Measurements from ENCODE around the gene PWWP2B. TPM values are rescaled to one million over a fixed set of nuclear protein-coding genes. Genes with fewer than 3 reads are reported as not detected.

Gene PWWP2B
- total and polyA plus RNA-seq, 2 of the 13 experiments (the other 11 are each of a cell fraction or from before 2014, with no cell fraction given): 2.3 to 4.7 TPM

GRCh38 chr10:132446661-132447445, 49.9 kb downstream of the PWWP2B start (continued):
- TF ChIP-seq MAFF (IDR thresholded peaks at IDR 0.05; ENCODE audit: low read depth, low read length) (no peak), ZNF10 (CRISPR knock-in tag; IDR thresholded peaks at IDR 0.05; ENCODE audit: borderline replicate concordance, low read depth) (no peak), ZNF790 (CRISPR knock-in tag; IDR thresholded peaks at IDR 0.05; ENCODE audit: borderline replicate concordance) (no peak), MLX (CRISPR knock-in tag; IDR thresholded peaks at IDR 0.05) (no peak), NR2F1 (CRISPR knock-in tag; IDR thresholded peaks at IDR 0.05) (0 out of 4 replicates have a peak, but pooled peaks of 1 of the 2 experiments have one; percentile 9), RBAK (CRISPR knock-in tag; IDR thresholded peaks at IDR 0.05) (no peak), AHDC1 (CRISPR knock-in tag; IDR thresholded peaks at IDR 0.05; ENCODE audit: borderline replicate concordance) (no peak), ZBTB44 (CRISPR knock-in tag; IDR thresholded peaks at IDR 0.05) (no peak), MAZ (IDR thresholded peaks at IDR 0.05; ENCODE audit: borderline replicate concordance, low read depth, low read length) (peak; percentile 72; the same call in 1 of the 2 replicates), MAZ (CRISPR knock-in tag; IDR thresholded peaks at IDR 0.05; ENCODE audit: low read depth) (peak; percentile 51; the same call in 1 of the 2 replicates), PHF21A (CRISPR knock-in tag; IDR thresholded peaks at IDR 0.05) (peak; percentile 57), ETV5 (CRISPR knock-in tag; IDR thresholded peaks at IDR 0.05; ENCODE audit: borderline replicate concordance) (peak; percentile 88), SOX6 (IDR thresholded peaks at IDR 0.05) (no peak), SOX6 (CRISPR knock-in tag; IDR thresholded peaks at IDR 0.05) (peak; percentile 25), HNRNPUL1 (IDR thresholded peaks at IDR 0.05; ENCODE audit: low read depth, low read length) (no peak), RAD51 (IDR thresholded peaks at IDR 0.05; ENCODE audit: borderline replicate concordance) (no peak)
- TF ChIP-seq, protein P1, sequence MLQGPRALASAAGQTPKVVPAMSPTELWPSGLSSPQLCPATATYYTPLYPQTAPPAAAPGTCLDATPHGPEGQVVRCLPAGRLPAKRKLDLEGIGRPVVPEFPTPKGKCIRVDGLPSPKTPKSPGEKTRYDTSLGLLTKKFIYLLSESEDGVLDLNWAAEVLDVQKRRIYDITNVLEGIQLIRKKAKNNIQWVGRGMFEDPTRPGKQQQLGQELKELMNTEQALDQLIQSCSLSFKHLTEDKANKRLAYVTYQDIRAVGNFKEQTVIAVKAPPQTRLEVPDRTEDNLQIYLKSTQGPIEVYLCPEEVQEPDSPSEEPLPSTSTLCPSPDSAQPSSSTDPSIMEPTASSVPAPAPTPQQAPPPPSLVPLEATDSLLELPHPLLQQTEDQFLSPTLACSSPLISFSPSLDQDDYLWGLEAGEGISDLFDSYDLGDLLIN (CRISPR knock-in tag; IDR thresholded peaks at IDR 0.05; ENCODE audit: borderline replicate concordance): no peak
